ENCODE results near the gene ABAT. TPM values are rescaled to one million over a fixed set of nuclear protein-coding genes. Genes with fewer than 3 reads are reported as not detected.

ABAT gene
- total RNA-seq, 6 experiments from 2014 or later: 160 to 378 (median 305) TPM

- TF ChIP-seq POLR2A (IDR thresholded peaks at IDR 0.05) (no peak), CTCF (IDR thresholded peaks at IDR 0.05) (no peak)
- intact Hi-C loops (cut with DNase I): no loop called here
- Histone ChIP-seq H3K4me3 (no peak overlapping the region), H3K36me3 (no peaks in the 10 kb centered on the region), H3K27me3 (no peaks in the 10 kb centered on the region), H3K9me3 (no peaks in the 10 kb centered on the region), H3K27ac (no peak overlapping the region), H3K4me1 (no peaks in the 10 kb centered on the region)
- ATAC-seq: no peak
- WGBS (ENCODE audit: insufficient coverage, low coverage, low lambda C conversion rate, missing lambda C conversion rate): 83% methylated on average over 7 of the region's 10 CpGs
- no peak for DNase-seq
Measured at GRCh38 chr16:8716592-8716991, 42.2 kb downstream of the ABAT start.

- H3K36me3 ChIP-seq: no peaks in the 10 kb centered on the region
- ATAC-seq (no peak), DNase-seq (no peak)
- no peak overlapping the region for H3K4me3 ChIP-seq
- WGBS (ENCODE audit: insufficient coverage, low coverage, low lambda C conversion rate, missing lambda C conversion rate): 100% methylated on average over 1 of the region's 2 CpGs
- no peaks in the 10 kb centered on the region for H3K27me3 ChIP-seq
- H3K27ac ChIP-seq: no peak overlapping the region
- TF ChIP-seq POLR2A (IDR thresholded peaks at IDR 0.05): no peak
- TF ChIP-seq CTCF (IDR thresholded peaks at IDR 0.05): no peak
- H3K9me3 ChIP-seq: no peaks in the 10 kb centered on the region
- intact Hi-C loops (cut with DNase I): no loop called here
- no peaks in the 10 kb centered on the region for H3K4me1 ChIP-seq
Measured at GRCh38 chr16:8717469-8717868, 43.1 kb downstream of the ABAT start.

- Histone ChIP-seq H3K27ac (no peak overlapping the region), H3K9me3 (no peaks in the 10 kb centered on the region), H3K4me1 (no peaks in the 10 kb centered on the region), H3K36me3 (peaks cover 0 to 3% (median 0%) of the 10 kb centered on the region in 4 donors), H3K4me3 (no peak overlapping the region), H3K27me3 (no peaks in the 10 kb centered on the region)
- 97% methylated on average over 4 of the region's 5 CpGs for WGBS (ENCODE audit: insufficient coverage, low coverage, low lambda C conversion rate, missing lambda C conversion rate)
- no peak for ATAC-seq
- intact Hi-C loops (cut with DNase I): no loop called here
- no peak for TF ChIP-seq POLR2A (IDR thresholded peaks at IDR 0.05)
- TF ChIP-seq CTCF (IDR thresholded peaks at IDR 0.05): no peak
- DNase-seq: no peak
Measured at GRCh38 chr16:8717892-8718415, 43.5 kb downstream of the ABAT start.

GRCh38 chr16:8718851-8719680 is 44.6 kb downstream of the ABAT start:
- intact Hi-C loops (cut with DNase I): no loop called here
- peaks cover 0 to 4% (median 0%) of the 10 kb centered on the region in 4 donors for H3K36me3 ChIP-seq
- H3K9me3 ChIP-seq: no peaks in the 10 kb centered on the region
- no peaks in the 10 kb centered on the region for H3K27me3 ChIP-seq
- TF ChIP-seq CTCF (IDR thresholded peaks at IDR 0.05) (no peak), POLR2A (IDR thresholded peaks at IDR 0.05) (no peak)
- ATAC-seq (no peak), DNase-seq (no peak)
- H3K27ac ChIP-seq: no peak overlapping the region
- 72% methylated on average over 10 of the region's 19 CpGs for WGBS (ENCODE audit: insufficient coverage, low coverage, low lambda C conversion rate, missing lambda C conversion rate)
- no peak overlapping the region for H3K4me3 ChIP-seq
- no peaks in the 10 kb centered on the region for H3K4me1 ChIP-seq

All from right lobe of liver (tissue), 6 donors.